DOHH2 (cell line): ENCODE measurements around the gene HLA-F.
A peak's percentile ranks its signal among the peaks of the same experiment; 100 is the strongest.

Experiments
- H3F3A ChIP-seq: fragments of 200-600 bp; sonication (generic), shearing (Covaris generic); 2 replicates; pipeline ENCODE4 v1.6.0; 2016; ENCODE audit warnings: antibody characterized with exemption, mild to moderate bottlenecking; ENCODE audit not compliant: control insufficient read depth, insufficient read depth
- H3K27ac ChIP-seq: fragments of 200-600 bp; sonication (generic); 2 replicates; pipeline ENCODE4 v1.5.1; 2014; ENCODE audit warnings: low read depth, mild to moderate bottlenecking, low read length, moderate library complexity
- H3K27me3 ChIP-seq: fragments of 200-600 bp; sonication (generic); 2 replicates; pipeline ENCODE4 v1.6.1; 2014; ENCODE audit warnings: mild to moderate bottlenecking, low read length, mixed read lengths; ENCODE audit not compliant: control insufficient read depth
- H3K36me3 ChIP-seq: fragments of 200-600 bp; sonication (generic); 2 replicates; pipeline ENCODE4 v1.6.1; 2014; ENCODE audit warnings: mild to moderate bottlenecking, low read length, moderate library complexity, mixed read lengths; ENCODE audit not compliant: control insufficient read depth
- H3K4me1 ChIP-seq: fragments of 200-600 bp; sonication (generic); 2 replicates; pipeline ENCODE4 v1.6.1; 2014; ENCODE audit warnings: mild to moderate bottlenecking, low read length, mixed read lengths; ENCODE audit not compliant: control insufficient read depth
- H3K4me2 ChIP-seq: fragments of 200-600 bp; sonication (generic); 2 replicates; pipeline ENCODE4 v1.6.0; 2014; ENCODE audit warnings: mild to moderate bottlenecking, low read length, moderate library complexity
- H3K4me3 ChIP-seq: fragments of 200-600 bp; sonication (generic); 2 replicates; pipeline ENCODE4 v1.5.1; 2014; ENCODE audit warnings: mild to moderate bottlenecking, low read length, mixed read lengths
- H3K79me2 ChIP-seq: fragments of 200-600 bp; sonication (generic); 2 replicates; pipeline ENCODE4 v1.6.1; 2014; ENCODE audit warnings: mild to moderate bottlenecking, low read length, mixed read lengths; ENCODE audit not compliant: control insufficient read depth
- H3K9me2 ChIP-seq: fragments of 200-600 bp; sonication (generic); replicated peaks from 2 replicates; pipeline ENCODE4 v1.6.1; 2014; ENCODE audit warnings: mild to moderate bottlenecking, low read length, mixed read lengths; ENCODE audit not compliant: control insufficient read depth
- H3K9me3 ChIP-seq: fragments of 200-600 bp; sonication (generic); 2 replicates; pipeline ENCODE4 v1.6.1; 2014; ENCODE audit warnings: antibody characterized with exemption, low read length, mixed read lengths; ENCODE audit not compliant: control insufficient read depth, insufficient read depth
- H4K20me1 ChIP-seq: fragments of 200-600 bp; sonication (generic); 2 replicates; pipeline ENCODE4 v1.6.0; 2014; ENCODE audit warnings: low read depth, mild to moderate bottlenecking, antibody characterized with exemption, low read length, moderate library complexity; ENCODE audit not compliant: control insufficient read depth, insufficient read depth
- EZH2phosphoT487 ChIP-seq: fragments of 200-600 bp; sonication (generic); IDR thresholded peaks from 2 replicates; pipeline ENCODE4 v1.6.1; 2017; ENCODE audit warnings: borderline replicate concordance, mild to moderate bottlenecking, antibody characterized with exemption, low read length, moderate library complexity, mixed read lengths
- TF ChIP-seq, protein P1 (sequence below): fragments of 200-600 bp; sonication (generic); IDR thresholded peaks from one replicate; pipeline ENCODE4 v1.5.1; 2014; ENCODE audit warnings: antibody characterized with exemption, mild to moderate bottlenecking, low read depth, low read length; ENCODE audit not compliant: poor library complexity, severe bottlenecking

HLA-F gene

DNA sequence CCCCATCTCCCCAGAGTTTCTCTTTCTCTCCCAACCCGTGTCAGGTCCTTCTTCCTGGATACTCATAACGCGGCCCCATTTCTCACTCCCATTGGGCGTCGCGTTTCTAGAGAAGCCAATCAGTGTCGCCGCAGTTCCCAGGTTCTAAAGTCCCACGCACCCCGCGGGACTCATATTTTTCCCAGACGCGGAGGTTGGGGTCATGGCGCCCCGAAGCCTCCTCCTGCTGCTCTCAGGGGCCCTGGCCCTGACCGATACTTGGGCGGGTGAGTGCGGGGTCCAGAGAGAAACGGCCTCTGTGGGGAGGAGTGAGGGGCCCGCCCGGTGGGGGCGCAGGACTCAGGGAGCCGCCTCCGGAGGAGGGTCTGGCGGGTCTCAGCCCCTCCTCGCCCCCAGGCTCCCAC lies at the start of gene HLA-F:
Gene HLA-F (plus strand): TSS at position 173 of the 404 bp plus-strand sequence. CDS start 30 bp downstream, at position 203.
- Histone ChIP-seq H3K4me1 (peaks cover 6% of the 10 kb centered on the region; the same call in 1 of the 2 replicates), H3K27me3 (no peaks in the 10 kb centered on the region), H3K36me3 (no peaks in the 10 kb centered on the region), H3K4me2 (peak within 1 kb of the TSS; percentile 83), H3K9me3 (no peaks in the 10 kb centered on the region), H3K27ac (no peak within 1 kb of the TSS), H3K79me2 (no peaks in the 10 kb centered on the region), H3F3A (no peaks in the 10 kb centered on the region), H4K20me1 (no peaks in the 10 kb centered on the region), H3K4me3 (peak within 1 kb of the TSS; percentile 74), H3K9me2 (no peaks in the 10 kb centered on the region)
- TF ChIP-seq EZH2phosphoT487, result no peak
- TF ChIP-seq, protein P1, sequence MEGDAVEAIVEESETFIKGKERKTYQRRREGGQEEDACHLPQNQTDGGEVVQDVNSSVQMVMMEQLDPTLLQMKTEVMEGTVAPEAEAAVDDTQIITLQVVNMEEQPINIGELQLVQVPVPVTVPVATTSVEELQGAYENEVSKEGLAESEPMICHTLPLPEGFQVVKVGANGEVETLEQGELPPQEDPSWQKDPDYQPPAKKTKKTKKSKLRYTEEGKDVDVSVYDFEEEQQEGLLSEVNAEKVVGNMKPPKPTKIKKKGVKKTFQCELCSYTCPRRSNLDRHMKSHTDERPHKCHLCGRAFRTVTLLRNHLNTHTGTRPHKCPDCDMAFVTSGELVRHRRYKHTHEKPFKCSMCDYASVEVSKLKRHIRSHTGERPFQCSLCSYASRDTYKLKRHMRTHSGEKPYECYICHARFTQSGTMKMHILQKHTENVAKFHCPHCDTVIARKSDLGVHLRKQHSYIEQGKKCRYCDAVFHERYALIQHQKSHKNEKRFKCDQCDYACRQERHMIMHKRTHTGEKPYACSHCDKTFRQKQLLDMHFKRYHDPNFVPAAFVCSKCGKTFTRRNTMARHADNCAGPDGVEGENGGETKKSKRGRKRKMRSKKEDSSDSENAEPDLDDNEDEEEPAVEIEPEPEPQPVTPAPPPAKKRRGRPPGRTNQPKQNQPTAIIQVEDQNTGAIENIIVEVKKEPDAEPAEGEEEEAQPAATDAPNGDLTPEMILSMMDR, result peak; percentile 26

DNA sequence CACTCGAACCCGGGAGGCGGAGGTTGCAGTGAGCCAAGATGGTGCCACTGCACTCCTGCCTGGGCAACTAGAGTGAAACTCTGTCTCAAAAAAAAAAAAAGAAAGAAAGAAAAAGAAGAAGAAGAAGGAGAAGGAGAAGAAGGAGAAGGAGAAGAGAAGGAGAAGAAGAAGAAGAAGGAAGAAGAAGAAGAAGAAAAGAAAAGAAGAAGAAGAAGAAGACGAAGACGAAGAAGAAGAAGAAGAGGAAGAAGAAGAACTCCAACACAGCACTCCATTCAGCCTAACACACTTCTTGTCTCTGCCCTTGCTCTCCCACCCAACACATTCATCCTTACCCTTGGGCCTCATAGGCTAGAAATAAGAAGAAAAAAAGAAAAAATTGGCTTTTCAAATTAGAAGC lies 49.2 kb upstream of the HLA-F start:
- no peaks in the 10 kb centered on the region for H3K79me2 ChIP-seq
- TF ChIP-seq, protein P1, result no peak
- no peak for TF ChIP-seq EZH2phosphoT487
- no peaks in the 10 kb centered on the region for H3K36me3 ChIP-seq
- no peak overlapping the region for H3K4me2 ChIP-seq
- H4K20me1 ChIP-seq, result no peaks in the 10 kb centered on the region
- H3F3A ChIP-seq, result no peaks in the 10 kb centered on the region
- H3K9me2 ChIP-seq, result no peaks in the 10 kb centered on the region
- no peaks in the 10 kb centered on the region for H3K27me3 ChIP-seq
- no peak overlapping the region for H3K4me3 ChIP-seq
- no peaks in the 10 kb centered on the region for H3K9me3 ChIP-seq
- no peaks in the 10 kb centered on the region for H3K4me1 ChIP-seq
- H3K27ac ChIP-seq, result no peak overlapping the region

DNA sequence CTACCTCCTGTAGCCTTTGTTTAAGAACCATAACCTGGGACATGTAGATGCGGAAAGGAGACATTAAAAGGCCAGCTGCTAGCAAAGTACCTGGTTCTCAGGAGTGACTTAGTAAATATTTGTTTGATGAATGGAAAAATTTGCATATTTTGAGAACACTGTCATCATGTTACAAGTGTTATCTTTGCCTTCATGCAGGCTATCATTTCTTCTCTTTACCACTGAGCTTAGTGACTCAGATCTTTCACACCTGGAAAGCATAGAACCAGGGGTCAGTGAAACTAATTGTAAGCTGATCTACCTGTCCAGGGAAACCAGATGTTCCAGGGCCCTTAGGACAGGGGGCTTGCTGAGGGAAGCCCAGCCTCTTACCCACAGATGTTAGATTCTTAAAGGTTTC lies 47.7 kb upstream of the HLA-F start:
- Histone ChIP-seq H3K27me3 (no peaks in the 10 kb centered on the region), H3K9me3 (no peaks in the 10 kb centered on the region), H3K4me2 (no peak overlapping the region), H3K4me1 (no peaks in the 10 kb centered on the region), H3K36me3 (no peaks in the 10 kb centered on the region), H4K20me1 (no peaks in the 10 kb centered on the region), H3K27ac (no peak overlapping the region), H3K9me2 (no peaks in the 10 kb centered on the region), H3K4me3 (no peak overlapping the region), H3K79me2 (no peaks in the 10 kb centered on the region), H3F3A (no peaks in the 10 kb centered on the region)
- TF ChIP-seq EZH2phosphoT487, result no peak
- TF ChIP-seq, protein P1, result no peak
